ENCODE measurements around the gene TMEM141.
"Not testable (repeated sequence)": the region's sequence is repeated elsewhere in the genome, so short reads cannot be mapped to it uniquely, and the experiment has no call there.

Gene TMEM141

DNA sequence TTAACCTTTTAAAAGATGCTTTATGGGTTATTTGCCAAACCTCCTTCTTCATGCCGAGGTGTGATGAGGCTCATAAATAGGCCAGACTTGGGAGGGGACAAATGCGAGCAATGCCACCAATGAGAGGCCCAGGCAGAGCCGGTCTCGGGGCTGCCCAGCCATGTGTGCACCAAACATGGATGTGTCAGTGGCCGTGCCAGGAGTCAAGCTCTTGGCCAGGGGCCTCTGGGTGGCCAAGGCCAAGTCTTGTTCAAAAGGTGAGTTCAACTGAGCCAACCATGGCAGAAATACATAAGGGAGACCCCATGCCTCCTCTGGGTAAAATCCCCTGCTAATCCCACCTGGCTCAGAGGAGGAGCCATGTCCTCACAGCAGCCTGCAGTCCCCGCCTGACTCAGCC, 16.0 kb upstream of the TMEM141 start:
- Mint-ChIP-seq H3K36me3 (ENCODE audit: low read depth) (peaks cover 3% of the 10 kb centered on the region), H3K4me3 (no peak overlapping the region), H3K9me3 (peaks cover 7% of the 10 kb centered on the region), H3K27me3 (peaks cover 12% of the 10 kb centered on the region), H3K4me1 (peaks cover 2% of the 10 kb centered on the region), H3K27ac (no peak overlapping the region)
- DNase-seq (no peak), ATAC-seq (no peak)

DNA sequence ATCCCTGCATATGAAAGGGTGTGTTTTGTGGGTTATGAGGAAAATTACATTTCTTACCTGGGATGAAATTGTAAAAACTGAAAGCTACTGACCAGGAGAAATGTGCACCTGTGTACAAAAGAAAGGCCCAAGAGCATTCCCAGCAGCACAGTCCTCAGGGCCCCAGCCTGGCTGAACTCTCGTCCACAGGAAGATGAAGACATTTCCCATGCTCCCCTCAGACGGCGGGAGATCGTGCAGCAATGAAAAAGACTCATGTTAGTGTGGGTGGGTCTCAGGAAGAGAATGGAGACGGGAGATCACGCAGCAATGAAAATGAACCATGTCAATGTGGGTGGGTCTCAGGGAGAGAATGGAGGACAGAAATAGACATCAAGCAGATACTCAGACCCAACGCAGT, 14.2 kb upstream of the TMEM141 start:
- peaks cover 3% of the 10 kb centered on the region for H3K36me3 Mint-ChIP-seq (ENCODE audit: low read depth)
- ATAC-seq (no peak), DNase-seq (no peak)
- H3K27me3 Mint-ChIP-seq = peaks cover 11% of the 10 kb centered on the region
- no peak overlapping the region for H3K4me3 Mint-ChIP-seq
- no peaks in the 10 kb centered on the region for H3K4me1 Mint-ChIP-seq
- H3K27ac Mint-ChIP-seq = no peak overlapping the region
- peaks cover 7% of the 10 kb centered on the region for H3K9me3 Mint-ChIP-seq

- ATAC-seq (no peak), DNase-seq (no peak)
- no peaks in the 10 kb centered on the region for H3K4me1 Mint-ChIP-seq
- peaks cover 7% of the 10 kb centered on the region for H3K9me3 Mint-ChIP-seq
- H3K36me3 Mint-ChIP-seq (ENCODE audit: low read depth) = peaks cover 3% of the 10 kb centered on the region
- H3K27me3 Mint-ChIP-seq = peaks cover 14% of the 10 kb centered on the region
- H3K27ac Mint-ChIP-seq = no peak overlapping the region
- no peak overlapping the region for H3K4me3 Mint-ChIP-seq
Measured at GRCh38 chr9:136777359-136777758, 13.8 kb upstream of the TMEM141 start.

GRCh38 chr9:136779808-136780207, 11.3 kb upstream of the TMEM141 start:
- ATAC-seq = no peak
- no peak for DNase-seq
- Mint-ChIP-seq H3K27me3 (peaks cover 14% of the 10 kb centered on the region), H3K27ac (no peak overlapping the region), H3K4me3 (no peak overlapping the region), H3K36me3 (ENCODE audit: low read depth) (no peaks in the 10 kb centered on the region), H3K9me3 (no peaks in the 10 kb centered on the region), H3K4me1 (peaks cover 5% of the 10 kb centered on the region)

DNA sequence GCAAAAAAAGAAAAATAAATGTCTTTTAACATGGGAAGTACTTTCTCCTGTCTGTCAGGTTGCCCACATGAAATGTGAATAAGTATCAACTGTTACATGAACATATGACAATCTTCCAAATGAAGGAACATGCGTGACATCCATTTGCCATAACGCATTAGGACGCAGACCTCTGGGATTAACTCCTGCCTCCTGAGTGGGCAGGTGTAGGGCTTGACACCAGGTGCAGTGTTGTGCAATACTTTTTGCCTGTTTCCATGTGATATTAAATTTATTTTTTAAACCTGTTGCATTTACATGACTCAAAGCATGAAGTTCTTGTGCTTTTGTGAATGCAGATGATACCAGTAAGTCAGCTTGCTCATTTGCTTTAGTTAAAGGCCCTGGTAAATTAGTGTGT, 8.7 kb upstream of the TMEM141 start:
- Mint-ChIP-seq H3K9me3 (no peaks in the 10 kb centered on the region), H3K36me3 (ENCODE audit: low read depth) (no peaks in the 10 kb centered on the region), H3K27ac (no peak overlapping the region), H3K27me3 (peaks cover 22% of the 10 kb centered on the region), H3K4me1 (peaks cover 5% of the 10 kb centered on the region), H3K4me3 (no peak overlapping the region)
- no peak for DNase-seq
- ATAC-seq = no peak

GRCh38 chr9:136784249-136784996, 6.7 kb upstream of the TMEM141 start:
- Mint-ChIP-seq H3K4me3 (no peak overlapping the region), H3K9me3 (no peaks in the 10 kb centered on the region), H3K36me3 (ENCODE audit: low read depth) (no peaks in the 10 kb centered on the region), H3K27ac (no peak overlapping the region), H3K4me1 (peaks cover 20% of the 10 kb centered on the region), H3K27me3 (peaks cover 12% of the 10 kb centered on the region)
- DNase-seq = no peak
- ATAC-seq = peak; percentile 28

DNA sequence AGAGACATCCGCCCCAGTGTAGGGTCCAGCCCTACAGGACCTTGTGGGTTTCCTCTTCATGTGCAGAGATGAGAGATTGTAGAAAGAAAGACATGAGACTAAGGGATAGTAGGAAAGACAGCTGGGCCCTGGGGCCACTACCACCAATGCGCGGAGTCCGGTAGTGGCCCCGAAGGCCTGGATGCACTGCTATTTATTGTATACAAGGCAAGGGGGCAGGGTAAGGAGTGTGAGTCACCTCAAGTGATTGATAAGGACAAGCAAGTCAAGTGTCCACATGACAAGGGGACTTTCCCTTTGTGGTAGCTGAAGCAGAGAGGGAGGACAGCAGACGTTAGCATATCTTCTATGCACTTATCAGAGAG, 6.2 kb upstream of the TMEM141 start:
- Mint-ChIP-seq H3K27me3 (peaks cover 12% of the 10 kb centered on the region), H3K27ac (no peak overlapping the region), H3K4me1 (peaks cover 20% of the 10 kb centered on the region), H3K4me3 (no peak overlapping the region), H3K36me3 (ENCODE audit: low read depth) (no peaks in the 10 kb centered on the region), H3K9me3 (no peaks in the 10 kb centered on the region)
- ATAC-seq = no peak
- no peak for DNase-seq

- Mint-ChIP-seq H3K27me3 (peaks cover 12% of the 10 kb centered on the region), H3K4me1 (peaks cover 25% of the 10 kb centered on the region)
- not testable (repeated sequence) for H3K27ac Mint-ChIP-seq; H3K9me3 Mint-ChIP-seq; ATAC-seq; H3K4me3 Mint-ChIP-seq; H3K36me3 Mint-ChIP-seq (ENCODE audit: low read depth); DNase-seq
Measured at GRCh38 chr9:136785565-136786355, 5.4 kb upstream of the TMEM141 start.

- ATAC-seq (no peak), DNase-seq (no peak)
- Mint-ChIP-seq H3K9me3 (no peaks in the 10 kb centered on the region), H3K4me1 (peaks cover 25% of the 10 kb centered on the region), H3K4me3 (no peak overlapping the region), H3K27me3 (peaks cover 12% of the 10 kb centered on the region), H3K36me3 (ENCODE audit: low read depth) (no peaks in the 10 kb centered on the region), H3K27ac (no peak overlapping the region)
Measured at GRCh38 chr9:136786451-136786850, 4.7 kb upstream of the TMEM141 start.

DNA sequence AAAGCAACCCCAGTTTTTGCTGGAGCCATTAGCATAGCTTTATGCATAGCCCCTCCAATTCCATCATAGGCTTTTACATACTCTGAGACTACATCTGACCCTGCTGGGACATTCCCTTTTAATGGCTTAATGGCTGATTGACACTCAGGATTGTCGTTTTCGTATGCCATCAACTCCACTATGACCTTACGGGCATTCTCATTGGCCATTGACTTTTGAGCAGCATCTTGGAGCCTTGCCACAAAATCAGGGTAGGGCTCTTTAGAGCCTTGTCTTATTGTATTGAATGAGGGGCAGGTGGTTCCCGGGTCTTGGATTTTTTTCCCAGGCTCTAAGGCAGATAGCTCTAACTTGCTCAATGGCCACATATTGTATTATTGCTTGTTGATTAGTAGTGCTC, 4.2 kb upstream of the TMEM141 start:
- not testable (repeated sequence) for H3K36me3 Mint-ChIP-seq (ENCODE audit: low read depth); H3K27ac Mint-ChIP-seq; DNase-seq; H3K4me3 Mint-ChIP-seq; H3K9me3 Mint-ChIP-seq; ATAC-seq
- H3K4me1 Mint-ChIP-seq = peaks cover 25% of the 10 kb centered on the region
- H3K27me3 Mint-ChIP-seq = peaks cover 10% of the 10 kb centered on the region

- H3K27ac Mint-ChIP-seq = no peak overlapping the region
- H3K9me3 Mint-ChIP-seq = no peaks in the 10 kb centered on the region
- peaks cover 8% of the 10 kb centered on the region for H3K27me3 Mint-ChIP-seq
- no peak overlapping the region for H3K4me3 Mint-ChIP-seq
- peaks cover 30% of the 10 kb centered on the region for H3K4me1 Mint-ChIP-seq
- DNase-seq (peak; percentile 76), ATAC-seq (no peak)
- no peaks in the 10 kb centered on the region for H3K36me3 Mint-ChIP-seq (ENCODE audit: low read depth)
Measured at GRCh38 chr9:136787690-136788400, 3.3 kb upstream of the TMEM141 start.

GRCh38 chr9:136788644-136789522, 2.3 kb upstream of the TMEM141 start:
- not testable (repeated sequence) for H3K4me3 Mint-ChIP-seq; H3K27ac Mint-ChIP-seq; H3K27me3 Mint-ChIP-seq; H3K36me3 Mint-ChIP-seq (ENCODE audit: low read depth); ATAC-seq; DNase-seq; H3K9me3 Mint-ChIP-seq
- H3K4me1 Mint-ChIP-seq = peaks cover 31% of the 10 kb centered on the region

DNA sequence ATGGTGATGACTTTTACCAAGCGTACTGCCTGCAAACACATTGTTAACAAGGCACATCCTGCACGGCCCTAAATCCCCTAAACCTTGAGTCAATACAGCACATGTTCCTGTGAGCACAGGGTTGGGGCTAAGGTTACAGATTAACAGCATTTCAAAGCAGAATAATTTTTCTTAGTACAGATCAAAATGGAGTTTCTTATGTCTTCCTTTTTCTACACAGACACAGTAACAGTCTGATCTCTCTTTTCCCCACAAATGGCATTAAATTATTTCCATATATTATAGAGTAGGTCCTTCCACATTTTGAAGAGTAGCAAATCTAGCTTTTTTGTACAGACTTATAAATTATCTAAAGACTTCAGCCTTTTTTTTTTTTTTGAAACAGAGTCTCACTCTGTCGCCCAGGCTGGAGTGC, 1.6 kb upstream of the TMEM141 start:
- H3K27ac Mint-ChIP-seq = no peak overlapping the region
- peaks cover 28% of the 10 kb centered on the region for H3K4me1 Mint-ChIP-seq
- ATAC-seq = no peak
- no peak overlapping the region for H3K4me3 Mint-ChIP-seq
- no peak for DNase-seq
- no peaks in the 10 kb centered on the region for H3K9me3 Mint-ChIP-seq
- peaks cover 8% of the 10 kb centered on the region for H3K27me3 Mint-ChIP-seq
- no peaks in the 10 kb centered on the region for H3K36me3 Mint-ChIP-seq (ENCODE audit: low read depth)

Data from activated naive CD8-positive, alpha-beta T cell treated with anti-CD3 and anti-CD28 coated beads, Interleukin-2, amount 50 U/mL, for 24 hours (primary cell).